ENCODE measurements around the gene ZFR.
"Not testable (repeated sequence)": the region's sequence is repeated elsewhere in the genome, so short reads cannot be mapped to it uniquely, and the experiment has no call there.

The ZFR gene

DNA sequence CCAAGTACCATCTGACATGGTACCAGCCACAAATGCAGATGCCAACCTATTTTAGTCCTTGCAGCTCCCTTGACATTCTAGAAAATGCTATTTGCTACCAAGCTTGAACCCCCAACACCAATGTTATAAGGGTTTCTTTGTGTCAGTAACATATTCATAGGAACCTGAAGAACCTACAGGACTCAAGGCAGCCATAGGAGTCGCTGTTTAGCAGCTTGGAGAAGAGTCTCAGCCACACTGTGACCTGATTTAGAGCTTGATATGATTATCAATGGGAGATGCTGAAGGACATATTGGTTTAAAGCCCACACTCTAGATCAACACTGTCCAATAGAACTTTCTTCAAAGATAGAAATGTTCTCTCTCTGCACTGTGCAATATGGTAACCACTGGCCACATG lies 6.4 kb upstream of the ZFR start:
- DNase-seq (ENCODE audit: low spot score), result no peak

DNA sequence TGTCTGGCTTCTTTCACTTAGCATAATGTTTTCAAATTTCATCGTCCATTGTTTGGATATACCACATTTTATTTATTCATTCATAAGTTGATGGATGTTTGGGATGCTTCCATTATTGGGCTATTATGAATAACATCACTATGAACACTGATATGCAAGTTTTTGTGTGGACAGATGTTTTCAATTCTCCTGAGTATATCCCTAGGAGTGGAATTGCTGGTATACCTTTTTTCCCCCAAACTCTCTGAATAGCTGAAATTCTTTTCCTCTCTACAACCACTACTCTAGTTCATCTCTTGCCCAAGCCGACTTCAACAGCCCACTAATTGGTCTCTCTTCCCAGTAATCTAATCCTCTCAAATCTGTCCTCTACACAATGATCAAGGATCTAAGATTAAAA lies 4.7 kb upstream of the ZFR start:
- no peak for DNase-seq (ENCODE audit: low spot score)

DNA sequence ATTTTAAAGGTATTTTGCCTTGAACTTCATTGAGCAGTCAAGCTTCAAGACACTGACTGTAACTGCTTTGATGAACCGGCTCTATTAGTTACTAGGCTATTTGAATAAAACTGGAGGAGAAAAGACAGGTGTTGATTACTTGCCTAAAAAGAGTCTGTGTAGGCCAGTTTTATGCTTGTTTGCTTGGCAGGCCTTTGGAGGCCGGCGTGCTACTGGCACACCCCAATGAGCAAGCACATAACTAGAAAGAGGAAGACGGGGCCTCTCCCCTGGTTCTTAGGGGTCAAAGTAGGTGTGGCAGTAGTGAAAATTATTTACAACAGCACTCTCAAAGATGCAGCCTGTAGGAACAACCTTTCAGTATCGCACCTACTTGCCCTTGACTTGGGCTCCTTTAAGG lies 2.1 kb upstream of the ZFR start:
- no peak for DNase-seq (ENCODE audit: low spot score)

DNA sequence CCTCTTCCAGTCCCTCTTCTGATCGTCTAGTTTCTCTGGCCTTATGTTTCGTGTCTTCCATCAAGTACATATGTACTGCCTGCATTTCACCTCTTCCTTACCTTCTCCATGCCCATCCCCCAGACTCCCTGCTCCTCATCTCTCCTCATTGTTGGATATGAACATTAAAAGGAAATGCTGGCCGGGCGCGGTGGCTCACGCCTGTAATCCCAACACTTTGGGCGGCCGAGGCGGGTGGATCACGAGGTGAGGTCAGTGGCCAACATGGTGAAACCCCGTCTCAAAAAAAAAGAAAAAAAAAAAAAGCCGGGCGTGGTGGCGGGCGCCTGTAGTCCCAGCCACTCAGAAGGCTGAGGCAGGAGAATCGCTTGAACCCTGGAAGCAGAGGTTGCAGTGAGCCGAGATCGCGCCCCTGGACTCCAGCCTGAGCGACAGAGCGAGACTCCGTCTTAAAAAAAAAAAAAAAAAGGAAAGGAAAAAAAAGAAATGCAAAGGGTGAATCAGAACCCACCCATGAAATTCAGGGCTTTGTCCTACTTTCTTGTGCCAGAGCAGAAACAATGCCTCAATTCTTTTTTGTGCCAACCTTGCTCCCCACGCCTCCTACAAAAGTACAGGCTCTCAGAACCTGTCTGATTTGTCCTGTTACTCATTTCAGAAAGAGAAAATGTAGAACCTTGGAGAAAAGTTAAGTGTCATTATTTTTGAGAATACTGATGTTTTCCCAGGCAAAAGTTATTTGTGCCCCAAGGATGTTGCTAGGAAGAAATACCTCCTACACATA lies 1.5 kb upstream of the ZFR start:
- DNase-seq (ENCODE audit: low spot score), result no peak

DNA sequence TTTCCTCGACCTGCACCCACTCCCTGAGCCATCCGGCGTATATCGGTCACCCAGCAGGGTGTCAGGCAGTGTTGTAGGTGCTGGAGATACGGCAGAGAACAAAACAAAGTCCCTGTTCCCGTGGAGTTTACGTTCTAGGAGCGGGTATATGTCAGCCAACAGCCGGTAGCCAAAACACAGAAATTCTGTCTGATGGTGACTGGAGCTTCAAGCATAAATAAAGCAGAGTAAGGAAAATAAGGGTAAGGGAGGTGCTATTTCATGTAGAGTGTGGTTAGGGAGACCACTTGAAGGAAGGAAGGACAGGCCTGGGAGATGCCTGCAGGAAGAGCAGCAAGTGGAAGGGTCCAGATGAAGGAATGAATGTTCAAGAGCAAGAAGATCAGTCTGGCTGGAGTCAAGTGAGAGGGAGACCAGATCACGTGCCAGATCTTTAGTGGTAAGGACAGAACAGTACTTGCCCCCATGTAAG lies 783 bp upstream of the ZFR start:
- DNase-seq (ENCODE audit: low spot score), result peak; percentile 8

DNA sequence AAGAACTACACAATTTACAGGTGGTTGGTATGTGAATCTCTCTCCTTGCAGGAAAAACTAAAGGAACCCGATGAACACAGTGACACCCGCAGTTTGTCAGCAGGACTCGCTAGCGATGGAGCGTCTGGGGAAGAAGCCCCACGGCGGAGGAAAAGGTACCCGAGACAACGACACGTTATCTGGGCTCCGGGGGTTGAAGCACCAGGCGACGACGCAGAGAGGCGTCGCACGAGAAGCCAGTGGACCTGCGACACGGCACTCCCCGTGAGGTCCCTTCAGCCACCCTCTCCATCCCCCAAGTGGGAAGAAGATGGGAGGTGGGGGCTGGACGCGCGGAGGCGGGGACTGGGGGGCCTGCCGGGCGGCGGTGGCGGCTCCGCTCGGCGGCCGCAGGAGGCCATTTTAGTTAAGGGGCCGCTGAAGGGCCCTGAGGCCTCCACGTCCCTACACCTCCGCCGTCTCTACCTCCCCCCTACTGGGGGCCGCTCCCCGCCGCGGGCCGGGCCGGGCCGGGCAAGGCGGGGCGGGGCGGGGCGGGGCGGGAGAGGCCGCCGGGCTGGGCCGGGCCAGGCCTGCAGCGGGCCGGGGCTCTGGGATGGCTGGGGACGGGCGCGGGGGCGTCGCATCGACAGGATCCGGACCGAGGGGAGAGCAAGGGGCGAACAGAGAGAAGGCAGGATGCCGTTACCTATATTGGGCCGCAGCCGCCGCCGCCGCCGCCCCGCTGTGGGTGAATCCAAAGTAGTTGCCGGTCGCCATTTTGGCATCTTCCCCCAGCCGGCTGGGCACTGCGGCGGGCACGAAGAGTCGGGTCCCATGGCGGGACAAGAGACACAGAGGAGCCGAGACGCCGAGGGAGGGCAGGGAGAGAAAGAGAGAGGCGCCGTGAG lies 754 bp downstream of the ZFR start:
- DNase-seq (ENCODE audit: low spot score), result peak; percentile 29

DNA sequence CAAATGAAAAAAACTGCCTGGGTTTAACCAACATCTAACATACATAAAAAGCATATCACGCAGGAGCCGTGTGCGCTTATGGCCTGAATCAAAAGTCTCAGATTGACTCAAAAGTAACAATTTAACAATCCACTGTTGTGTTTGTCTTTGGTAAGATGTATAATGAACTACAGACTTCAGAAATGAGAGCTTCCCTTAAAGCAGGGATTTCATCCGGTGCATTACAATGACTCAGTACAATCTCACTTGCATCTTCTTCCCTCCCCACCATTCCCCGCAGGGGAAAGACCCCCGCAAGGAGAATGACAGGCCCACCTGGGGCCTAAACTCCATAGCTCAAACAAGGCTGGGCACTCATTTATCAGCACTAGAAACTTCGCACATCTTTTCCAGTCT lies 1.4 kb downstream of the ZFR start:
- no peak for DNase-seq (ENCODE audit: low spot score)

DNA sequence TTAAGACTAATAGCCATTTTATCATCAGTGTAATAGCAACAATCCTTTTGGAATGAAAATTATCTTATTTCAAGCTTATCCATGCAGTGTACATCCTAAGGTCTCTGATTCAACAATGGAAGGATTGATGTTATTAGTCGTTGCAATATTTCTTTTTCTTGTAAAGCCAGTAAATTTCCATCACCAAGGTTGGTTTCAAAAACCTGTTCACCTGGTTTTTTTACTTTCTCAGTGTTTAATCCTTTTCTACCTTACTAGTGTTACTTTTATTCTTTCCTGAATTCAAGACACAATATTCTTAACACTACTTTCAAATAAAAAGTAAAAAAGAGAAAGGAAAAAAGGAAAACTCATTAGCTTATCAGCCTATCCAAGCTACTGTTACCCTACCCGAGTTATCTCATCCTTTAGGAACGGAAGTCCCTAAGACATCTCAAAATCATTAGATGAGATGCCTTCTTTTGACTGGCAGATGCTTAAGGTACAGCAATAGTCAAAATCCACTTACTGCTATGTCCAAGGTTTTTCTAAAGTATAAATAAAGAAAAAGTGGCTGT lies 5.4 kb downstream of the ZFR start:
- DNase-seq (ENCODE audit: low spot score), result no peak

DNA sequence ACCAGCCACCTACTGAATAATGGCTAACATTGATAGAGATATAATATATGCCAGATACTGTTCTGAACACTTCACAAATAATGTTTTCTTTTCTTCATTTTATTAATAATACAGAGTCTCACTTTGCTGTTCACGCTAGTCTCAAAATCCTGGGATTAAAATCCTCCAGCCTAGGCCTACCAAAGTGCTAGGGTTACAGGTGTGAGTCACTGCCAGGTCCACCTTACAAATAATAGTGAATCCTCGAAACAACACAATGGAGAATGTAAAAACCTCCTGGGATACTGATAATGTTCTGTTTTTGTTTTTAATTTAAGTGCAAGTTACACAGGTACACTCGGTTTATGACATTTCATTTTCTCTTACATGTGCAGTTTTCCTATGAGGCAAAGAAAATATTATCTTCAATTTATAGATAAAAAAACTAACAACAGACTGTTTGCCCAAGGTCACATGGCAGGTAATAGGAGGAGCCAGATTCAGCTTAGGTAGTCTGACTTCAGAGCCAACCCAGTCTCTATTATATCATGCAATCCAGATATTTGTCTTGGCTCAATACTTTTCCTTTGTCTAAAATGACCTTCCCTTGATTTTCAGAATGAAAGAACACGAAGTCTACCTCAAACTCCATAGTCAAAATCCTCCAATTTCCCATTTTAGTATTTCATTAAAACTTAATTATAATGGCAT lies 7.8 kb downstream of the ZFR start:
- DNase-seq (ENCODE audit: low spot score), result no peak

DNA sequence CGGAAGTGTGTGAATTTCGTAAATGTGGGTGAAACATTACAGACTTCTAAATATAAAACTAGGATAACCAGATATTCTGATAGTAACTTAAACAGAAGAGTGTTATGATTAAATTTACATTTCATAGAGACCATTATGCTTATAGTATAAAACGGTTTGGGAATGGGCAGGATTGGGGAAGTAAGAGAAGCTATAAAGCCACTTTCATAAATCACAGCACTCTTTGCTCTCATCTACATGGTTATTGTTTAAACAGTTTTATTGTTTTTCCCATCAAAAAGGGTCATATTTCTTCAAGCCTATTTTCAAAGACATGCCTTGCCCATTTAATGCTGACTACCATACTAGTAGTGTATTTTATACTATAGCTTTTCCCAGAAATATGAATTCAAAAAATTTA lies 9.2 kb downstream of the ZFR start:
- no peak for DNase-seq (ENCODE audit: low spot score)

DNA sequence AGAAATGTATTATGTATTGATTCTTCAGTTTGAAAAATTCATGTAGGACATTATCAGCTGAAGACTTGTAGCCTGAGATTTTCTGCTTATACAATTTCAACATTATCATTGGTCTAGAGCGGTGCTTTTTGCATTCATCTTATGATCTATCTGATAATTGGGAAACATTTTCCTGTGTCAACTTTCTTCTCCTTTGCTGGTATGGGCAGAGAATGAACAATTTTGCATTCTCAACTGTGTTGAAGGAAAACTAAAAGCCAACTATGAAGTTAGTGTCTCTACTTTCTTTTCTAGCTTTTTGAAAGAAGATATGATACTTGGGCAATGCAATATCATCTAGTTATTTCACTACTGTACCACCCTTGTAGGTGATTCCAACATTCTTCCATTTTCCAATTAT lies 10.3 kb downstream of the ZFR start:
- no peak for DNase-seq (ENCODE audit: low spot score)

DNA sequence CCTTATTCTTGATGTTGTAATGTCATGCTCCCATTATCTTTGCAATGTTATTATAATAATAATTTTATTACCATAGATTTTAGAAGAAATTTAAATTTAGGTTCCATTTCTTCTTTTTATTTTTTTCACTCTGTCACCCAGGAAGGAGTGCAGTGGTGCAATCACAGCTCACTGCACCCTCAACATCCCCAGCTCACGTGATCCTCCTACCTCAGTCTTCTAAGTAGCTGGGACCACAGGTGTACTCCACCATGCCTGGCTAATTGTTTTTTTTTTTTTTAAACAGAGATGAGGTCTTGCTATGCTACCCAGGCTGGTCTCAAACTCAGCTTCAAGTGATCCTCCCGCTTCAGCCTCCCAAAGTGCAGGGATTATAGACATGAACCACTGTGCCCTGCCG lies 11.9 kb downstream of the ZFR start:
- DNase-seq (ENCODE audit: low spot score), result no peak

DNA sequence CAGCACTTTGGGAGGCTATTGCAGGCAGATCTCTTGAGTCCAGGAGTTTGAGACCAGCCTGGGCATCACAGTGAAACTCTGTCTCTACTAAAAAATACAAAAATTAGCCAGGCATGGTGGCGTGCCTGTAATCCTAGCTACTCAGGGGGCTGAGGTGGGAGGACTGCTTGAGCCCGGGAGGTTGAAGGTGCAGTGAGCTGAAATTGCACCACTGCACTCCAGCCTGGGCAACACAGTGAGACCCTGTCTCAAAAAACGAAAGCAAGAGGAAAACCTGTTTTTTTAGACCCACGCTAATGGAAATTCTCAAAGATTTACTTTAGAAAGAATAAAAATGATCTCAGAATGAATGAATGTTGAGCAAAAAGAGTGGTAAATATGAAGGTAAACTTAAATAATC lies 13.7 kb downstream of the ZFR start:
- DNase-seq (ENCODE audit: low spot score), result not testable (repeated sequence)

DNA sequence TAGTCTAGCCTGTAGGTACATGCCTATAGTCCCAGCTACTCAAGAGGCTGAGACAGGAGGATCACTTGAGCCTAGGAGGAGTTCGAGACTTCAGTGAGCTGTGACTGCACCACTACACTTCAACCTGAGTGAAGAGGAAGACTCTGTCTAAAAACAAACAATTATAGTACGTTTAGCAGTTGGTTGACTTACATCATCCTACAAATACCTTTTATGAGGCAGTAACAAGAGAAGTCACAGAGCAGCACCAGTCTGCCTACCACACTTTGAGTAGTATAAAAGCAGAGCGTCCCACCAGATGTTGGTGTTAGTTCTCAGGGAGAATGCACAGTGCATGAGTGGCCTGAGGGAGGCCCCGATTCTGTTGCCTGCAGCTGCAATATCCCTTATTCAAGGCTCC lies 16.1 kb downstream of the ZFR start:
- no peak for DNase-seq (ENCODE audit: low spot score)

DNA sequence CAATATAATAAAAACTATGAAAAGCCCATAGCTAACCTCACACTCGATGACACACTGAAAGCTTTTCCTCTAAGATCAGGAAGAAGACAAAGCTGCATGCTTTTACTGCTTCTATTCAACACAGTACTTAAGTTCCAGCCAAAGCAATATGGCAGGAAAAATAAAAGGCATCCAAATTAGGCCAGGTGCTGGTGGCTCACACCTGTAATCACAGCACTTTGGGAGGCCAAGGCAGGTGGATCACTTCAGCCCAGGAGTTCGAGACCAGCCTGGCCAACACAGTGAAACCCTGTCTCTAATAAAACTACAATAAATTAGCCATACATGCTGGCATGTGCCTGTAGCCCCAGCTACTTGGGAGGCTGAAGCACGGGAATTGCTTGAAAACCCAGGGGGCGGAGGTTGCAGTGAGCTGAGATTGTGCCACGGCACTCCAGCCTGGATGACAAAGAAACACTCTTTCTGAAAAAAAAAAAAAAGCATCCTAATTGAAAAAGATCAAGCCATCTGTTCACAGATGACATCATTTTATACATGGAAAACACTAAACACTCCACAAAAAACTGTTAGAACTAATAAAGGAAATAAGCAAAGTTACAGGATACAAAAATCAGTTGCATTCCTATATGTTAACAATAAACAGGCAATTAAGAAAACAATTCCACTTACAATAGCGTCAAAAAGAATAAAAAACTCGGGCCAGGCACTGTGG lies 17.9 kb downstream of the ZFR start:
- DNase-seq (ENCODE audit: low spot score), result no peak

DNA sequence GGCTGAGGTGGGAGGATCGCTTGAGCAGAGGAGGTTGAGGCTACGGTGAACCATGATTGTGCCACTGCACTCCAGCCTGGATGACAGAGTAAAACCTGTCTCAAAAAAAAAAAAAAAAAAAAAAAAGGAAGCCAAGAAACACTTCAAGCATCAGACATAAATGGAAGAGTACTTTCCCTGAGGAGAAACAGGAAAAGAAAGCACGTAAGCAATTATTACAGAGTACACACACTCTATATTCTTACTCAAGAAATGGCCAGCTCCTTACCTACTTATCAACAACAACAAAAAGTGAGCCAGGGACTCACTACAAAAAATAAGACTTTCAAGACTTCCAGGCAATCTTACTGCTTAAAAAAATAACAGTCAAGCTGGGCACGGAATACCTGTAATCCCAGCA lies 21.8 kb downstream of the ZFR start:
- no peak for DNase-seq (ENCODE audit: low spot score)

DNA sequence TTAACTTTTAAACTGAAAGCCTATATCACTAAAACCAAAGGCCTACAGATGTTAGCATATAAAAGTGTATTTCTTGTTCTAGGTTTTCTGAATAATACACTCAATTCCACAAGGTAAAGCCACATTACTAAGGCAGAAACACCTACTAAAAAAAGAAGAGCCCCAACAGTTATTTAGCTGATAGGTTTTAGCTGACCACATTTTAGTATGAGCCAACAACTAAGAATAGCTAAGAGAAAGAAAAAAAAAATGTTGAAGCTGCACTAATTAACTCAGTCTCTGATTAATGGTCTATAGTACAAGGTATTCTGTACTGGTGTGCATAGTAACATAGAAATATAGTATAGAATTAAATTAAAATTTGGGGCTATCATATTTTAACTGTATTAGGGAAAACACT lies 23.5 kb downstream of the ZFR start:
- DNase-seq (ENCODE audit: low spot score), result no peak

DNA sequence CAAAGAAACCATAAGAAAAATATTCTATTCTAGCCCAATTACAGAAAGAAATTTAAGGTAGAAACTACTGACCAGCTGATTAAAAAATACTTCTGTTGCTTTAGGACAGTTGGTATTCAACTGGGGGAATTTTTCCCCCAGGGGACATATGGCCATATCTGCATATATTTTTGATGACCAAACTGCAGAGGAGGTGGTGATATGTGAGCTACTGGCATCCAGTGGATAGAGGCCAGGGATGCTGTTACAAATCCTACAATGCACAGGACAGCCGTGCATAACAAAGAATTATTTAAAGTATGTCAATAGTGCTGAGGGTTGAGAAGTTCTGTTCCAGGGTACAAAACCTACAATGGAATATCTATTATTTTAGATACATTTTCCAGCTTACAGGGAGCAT lies 24.0 kb downstream of the ZFR start:
- DNase-seq (ENCODE audit: low spot score), result no peak

DNA sequence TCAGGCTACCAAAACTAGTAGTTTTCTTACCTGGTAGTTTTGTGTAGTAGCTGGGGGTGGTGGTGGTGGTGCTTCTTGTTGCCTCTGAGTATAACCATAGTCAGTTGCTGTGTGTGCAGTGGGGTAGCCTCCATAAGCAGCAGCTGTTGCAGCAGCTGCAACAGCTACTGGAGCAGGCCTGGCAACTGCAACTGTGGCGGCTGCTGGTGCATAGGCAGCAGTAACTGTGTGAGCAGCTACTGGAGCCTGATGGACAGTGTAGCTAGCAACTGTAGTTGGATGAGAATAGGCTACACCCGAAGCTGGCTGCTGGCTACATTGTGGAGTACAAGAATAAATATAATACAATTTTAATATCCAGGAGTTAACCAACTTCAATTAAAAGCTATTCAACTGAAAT lies 24.7 kb downstream of the ZFR start:
- no peak for DNase-seq (ENCODE audit: low spot score)

DNA sequence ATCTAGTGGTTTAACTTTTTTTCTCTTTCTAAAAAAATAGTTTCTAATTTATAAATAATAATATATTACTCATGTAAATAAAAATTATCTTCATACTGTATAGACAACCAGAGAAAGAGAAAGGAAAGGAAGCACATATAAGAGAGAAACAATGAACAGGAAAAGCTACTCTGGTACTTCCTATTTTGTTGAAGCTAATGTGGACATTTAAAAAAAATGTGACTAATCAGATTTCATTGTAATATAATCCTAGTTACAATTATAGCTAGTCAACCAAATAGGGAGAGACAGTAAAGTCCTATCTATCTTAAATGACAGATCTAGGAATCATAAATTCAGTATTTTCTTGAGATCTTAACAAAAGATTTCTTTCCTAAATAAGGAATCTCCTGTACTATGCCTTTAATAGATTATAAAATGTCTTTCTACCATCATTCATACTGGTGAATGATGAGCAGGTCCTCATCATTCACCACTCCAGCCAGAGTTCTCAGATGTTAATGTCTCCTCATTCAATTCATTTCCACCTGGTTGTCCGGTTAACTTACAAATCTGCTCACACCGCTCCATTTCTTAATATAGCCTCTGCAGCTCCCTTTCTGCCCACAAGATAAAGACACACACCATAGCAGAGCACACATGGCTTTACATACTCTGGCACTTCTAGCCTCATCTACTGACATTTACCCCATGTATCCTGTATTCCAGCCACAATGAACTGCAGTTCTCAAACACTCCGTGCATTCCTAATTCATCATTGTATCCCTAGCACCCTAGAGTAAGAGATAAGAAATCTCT lies 30.9 kb downstream of the ZFR start:
- DNase-seq (ENCODE audit: low spot score), result no peak

DNA sequence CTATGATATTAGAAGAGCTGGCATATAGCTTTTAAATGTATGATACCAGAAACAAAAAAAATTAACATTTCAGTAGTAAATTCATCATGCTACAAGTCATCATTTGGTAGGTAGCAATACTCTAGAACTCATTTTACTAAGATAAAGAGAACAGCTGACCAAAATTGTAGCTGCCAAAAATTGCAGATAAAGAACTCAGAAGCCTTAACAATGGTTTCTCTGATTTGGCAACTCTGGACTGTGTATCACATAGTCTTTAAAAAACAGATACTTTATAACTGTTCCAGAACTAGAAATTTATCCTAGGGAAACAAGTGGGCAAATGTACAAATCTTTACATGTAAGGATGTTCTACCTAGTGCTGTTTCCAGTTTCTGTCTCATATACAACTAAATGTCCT lies 33.9 kb downstream of the ZFR start:
- DNase-seq (ENCODE audit: low spot score), result no peak
